ENCODE results near the gene LNPK.

Gene LNPK

DNA sequence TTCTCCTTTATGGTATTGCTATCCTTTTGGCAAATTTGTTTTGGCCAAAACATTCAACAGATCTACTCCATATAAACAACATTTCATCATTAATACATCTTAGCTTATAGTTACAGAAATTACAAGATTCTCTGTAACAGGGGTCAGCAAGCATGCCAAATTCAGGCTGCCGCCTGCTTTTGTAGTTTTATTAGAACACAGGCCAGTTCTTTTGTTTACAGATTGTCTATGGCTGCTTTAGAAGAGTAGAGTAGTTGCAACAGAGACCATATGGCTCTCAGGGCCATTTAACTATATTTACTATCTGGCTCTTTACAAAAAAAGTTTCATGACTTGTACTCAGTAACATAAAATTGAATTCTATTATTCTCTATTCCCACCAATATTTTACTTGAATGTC lies 53.9 kb downstream of the LNPK start:
- TF ChIP-seq, protein P1, sequence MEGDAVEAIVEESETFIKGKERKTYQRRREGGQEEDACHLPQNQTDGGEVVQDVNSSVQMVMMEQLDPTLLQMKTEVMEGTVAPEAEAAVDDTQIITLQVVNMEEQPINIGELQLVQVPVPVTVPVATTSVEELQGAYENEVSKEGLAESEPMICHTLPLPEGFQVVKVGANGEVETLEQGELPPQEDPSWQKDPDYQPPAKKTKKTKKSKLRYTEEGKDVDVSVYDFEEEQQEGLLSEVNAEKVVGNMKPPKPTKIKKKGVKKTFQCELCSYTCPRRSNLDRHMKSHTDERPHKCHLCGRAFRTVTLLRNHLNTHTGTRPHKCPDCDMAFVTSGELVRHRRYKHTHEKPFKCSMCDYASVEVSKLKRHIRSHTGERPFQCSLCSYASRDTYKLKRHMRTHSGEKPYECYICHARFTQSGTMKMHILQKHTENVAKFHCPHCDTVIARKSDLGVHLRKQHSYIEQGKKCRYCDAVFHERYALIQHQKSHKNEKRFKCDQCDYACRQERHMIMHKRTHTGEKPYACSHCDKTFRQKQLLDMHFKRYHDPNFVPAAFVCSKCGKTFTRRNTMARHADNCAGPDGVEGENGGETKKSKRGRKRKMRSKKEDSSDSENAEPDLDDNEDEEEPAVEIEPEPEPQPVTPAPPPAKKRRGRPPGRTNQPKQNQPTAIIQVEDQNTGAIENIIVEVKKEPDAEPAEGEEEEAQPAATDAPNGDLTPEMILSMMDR (IDR thresholded peaks at IDR 0.05; ENCODE audit: insufficient read depth, missing control alignments): no peak
- no peak for DNase-seq (ENCODE audit: insufficient read length, low spot score)
- no peak for FAIRE-seq

DNA sequence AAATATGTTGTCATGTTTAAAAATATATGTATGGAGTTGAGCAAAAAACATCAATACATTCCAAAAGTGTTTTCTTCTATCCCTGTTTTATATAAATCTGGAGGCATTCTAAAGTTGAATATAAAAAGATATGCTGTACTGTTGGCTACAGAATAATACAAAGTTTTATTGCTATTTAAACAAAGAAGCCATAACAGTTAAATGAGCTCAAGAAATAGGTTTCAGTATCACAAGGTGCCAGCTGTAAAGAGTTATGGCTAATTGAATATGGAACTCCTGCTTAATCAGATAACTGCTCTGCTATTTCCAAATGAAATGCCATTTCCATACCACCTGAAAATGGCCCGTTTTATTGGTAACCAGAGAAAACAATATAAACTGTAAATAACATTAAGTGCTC lies 55.0 kb downstream of the LNPK start:
- TF ChIP-seq, protein P1 (IDR thresholded peaks at IDR 0.05; ENCODE audit: insufficient read depth, missing control alignments): no peak
- DNase-seq (ENCODE audit: insufficient read length, low spot score) (no peak), FAIRE-seq (no peak)

DNA sequence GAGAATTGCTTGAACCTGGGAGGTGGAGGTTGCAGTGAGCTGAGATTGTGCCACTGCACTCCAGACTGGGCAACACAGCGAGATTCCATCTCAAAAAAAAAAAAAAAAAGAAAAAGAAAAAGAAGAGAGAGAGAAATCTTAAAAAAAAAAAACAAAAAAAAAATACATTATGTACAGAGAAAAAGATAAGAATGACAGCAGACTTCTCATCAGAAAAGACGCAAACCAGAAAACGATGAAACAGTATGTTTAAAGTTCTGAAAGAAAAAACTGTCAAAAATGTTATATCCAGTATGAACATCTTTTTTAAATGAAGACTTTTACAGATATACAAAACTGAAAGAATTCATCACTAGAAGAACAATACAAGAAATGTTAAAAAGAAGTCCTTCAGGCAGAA lies 60.4 kb downstream of the LNPK start:
- TF ChIP-seq, protein P1 (IDR thresholded peaks at IDR 0.05; ENCODE audit: insufficient read depth, missing control alignments): no peak
- FAIRE-seq (no peak), DNase-seq (ENCODE audit: insufficient read length, low spot score) (no peak)

DNA sequence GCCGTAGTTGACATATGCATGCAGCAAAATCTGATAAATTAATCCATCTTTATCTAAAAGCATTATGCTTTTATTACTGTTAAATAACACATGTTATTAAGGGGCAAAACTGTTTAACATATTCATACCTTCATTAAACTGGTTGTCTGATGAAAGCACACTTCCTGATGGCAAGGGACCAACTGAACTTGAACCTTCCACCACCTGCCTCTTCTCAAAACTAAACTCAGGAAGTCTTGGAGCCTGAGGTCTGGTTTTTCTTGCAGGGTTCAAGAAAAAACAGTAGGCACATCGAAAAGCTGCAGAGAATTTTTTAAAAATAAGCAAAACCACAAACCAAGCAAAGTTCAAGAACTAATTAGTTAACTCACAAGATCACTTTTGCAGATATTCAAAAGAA lies 64.9 kb downstream of the LNPK start:
- TF ChIP-seq, protein P1 (IDR thresholded peaks at IDR 0.05; ENCODE audit: insufficient read depth, missing control alignments): no peak
- no peak for DNase-seq (ENCODE audit: insufficient read length, low spot score)
- FAIRE-seq: no peak

DNA sequence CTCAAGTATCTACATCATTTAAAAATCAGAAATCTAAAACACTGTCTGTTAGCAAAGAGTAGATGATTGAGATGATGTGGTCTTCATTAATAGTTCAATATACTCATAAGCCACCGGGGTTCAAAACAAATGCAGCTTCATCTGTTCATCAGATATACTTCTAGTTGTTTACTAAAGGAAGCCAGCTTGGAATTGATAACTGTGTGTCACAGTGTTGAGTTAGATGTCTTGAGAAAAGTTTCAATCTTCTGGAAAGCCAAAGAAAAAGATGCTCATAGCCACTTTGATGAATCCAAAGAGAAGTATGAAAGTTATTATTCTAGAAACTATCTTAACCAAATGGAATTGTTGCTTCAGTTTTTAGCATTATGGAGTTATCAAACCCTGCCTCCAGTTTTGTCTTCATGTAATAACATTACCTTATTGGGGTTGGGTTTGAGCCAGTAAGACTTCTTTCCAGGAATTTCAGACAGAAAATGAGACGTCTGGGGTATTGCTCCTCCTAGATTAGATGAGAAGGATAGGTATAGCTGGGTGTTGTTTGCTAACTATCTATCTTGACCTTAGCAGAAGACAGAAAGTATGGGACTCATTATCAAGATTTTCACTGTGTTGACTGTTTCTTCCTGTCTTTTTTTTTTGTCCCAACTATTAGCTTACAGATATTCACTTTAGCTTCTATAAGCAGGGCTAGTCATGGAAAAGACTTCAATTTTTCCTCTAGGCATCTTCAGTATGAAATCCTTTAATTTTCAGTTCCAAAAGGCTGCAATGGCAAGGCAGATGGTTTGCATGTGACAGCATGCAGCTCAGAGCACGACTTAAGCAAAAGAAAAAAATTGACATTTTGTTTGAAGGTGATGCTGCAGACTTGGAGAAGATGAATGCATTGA lies 66.5 kb downstream of the LNPK start:
- no peak for FAIRE-seq
- no peak for DNase-seq (ENCODE audit: insufficient read length, low spot score)
- TF ChIP-seq, protein P1 (IDR thresholded peaks at IDR 0.05; ENCODE audit: insufficient read depth, missing control alignments): no peak

DNA sequence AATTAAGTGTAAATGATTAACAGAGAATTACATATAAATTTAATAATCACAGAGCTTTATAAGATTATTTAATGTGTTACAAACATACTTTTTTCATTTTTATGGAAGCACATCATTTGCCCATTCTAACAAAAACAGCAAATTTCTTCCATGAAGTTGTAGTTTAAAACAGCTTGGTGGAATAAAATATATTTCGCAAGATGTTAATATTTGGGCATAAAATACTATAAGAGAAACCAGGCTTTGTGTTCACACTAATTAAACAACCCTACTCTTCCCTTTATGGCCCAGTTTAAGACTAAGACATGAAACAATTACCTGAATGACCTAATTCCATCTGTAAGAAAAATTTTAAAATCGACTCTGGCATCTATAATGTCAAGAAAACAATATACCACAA lies 69.4 kb downstream of the LNPK start:
- TF ChIP-seq, protein P1 (IDR thresholded peaks at IDR 0.05; ENCODE audit: insufficient read depth, missing control alignments): no peak
- FAIRE-seq: no peak
- no peak for DNase-seq (ENCODE audit: insufficient read length, low spot score)

DNA sequence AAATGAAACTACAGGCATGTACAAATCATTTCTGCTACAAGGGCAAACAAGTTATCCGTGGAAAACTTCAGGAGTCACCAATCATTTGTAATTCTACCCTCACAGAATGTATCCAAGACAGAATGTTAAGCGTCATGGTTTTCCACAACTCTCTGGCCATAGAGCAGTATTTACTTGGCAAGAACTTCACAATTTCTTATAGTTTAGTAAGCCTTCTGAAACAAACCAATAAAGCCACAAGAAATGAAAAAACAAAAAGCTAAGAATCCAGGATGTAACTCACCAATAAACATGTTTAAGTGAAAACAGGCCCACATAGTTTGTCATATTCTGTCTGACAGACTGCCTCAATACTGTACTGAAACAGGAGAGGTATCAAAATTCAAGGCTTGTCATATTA lies 70.3 kb downstream of the LNPK start:
- FAIRE-seq (no peak), DNase-seq (ENCODE audit: insufficient read length, low spot score) (no peak)
- TF ChIP-seq, protein P1 (IDR thresholded peaks at IDR 0.05; ENCODE audit: insufficient read depth, missing control alignments): no peak
